ENCODE data around the gene ST3GAL6. TPM values are rescaled to one million over a fixed set of nuclear protein-coding genes. Genes with fewer than 3 reads are reported as not detected.

ST3GAL6 gene
- total and polyA plus RNA-seq, 9 of the 15 experiments (the other 6 are each of a cell fraction or from before 2014, with no cell fraction given): 0.14 TPM; not detected in 8

DNA sequence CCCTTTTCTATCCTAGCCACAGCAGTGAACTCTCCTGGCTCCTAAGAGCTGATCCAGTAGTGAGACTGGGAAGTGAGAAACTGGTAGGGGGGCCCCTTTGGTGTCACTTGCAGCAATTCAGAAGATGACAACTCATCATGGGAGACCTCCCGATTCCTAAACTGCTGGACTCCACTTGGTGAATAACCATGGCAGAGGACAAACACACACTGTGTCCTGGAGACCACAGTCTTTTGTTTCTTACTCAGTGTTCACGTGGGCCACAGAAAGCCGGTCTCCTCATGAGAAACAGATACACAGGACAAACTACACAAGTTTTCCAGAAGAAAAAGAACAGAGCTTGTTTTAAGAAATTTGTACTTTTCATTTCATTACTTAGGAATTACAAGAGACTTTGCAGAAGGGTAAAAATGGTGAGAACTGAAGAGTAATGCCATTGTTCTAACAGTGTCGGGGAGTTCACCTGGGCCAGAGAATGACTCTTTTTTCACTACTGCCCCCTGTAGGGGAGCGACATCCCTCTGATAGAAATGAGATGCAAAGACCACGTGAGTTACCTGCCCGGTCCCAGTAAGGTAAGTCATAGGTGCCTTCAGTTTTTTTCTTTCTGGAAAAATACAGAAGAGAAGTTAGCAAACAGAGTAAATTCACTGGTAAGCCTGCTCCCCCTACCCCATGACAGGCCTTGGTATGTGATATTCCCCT is 38.1 kb downstream of the ST3GAL6 start (continued):
- TF ChIP-seq, protein P1, sequence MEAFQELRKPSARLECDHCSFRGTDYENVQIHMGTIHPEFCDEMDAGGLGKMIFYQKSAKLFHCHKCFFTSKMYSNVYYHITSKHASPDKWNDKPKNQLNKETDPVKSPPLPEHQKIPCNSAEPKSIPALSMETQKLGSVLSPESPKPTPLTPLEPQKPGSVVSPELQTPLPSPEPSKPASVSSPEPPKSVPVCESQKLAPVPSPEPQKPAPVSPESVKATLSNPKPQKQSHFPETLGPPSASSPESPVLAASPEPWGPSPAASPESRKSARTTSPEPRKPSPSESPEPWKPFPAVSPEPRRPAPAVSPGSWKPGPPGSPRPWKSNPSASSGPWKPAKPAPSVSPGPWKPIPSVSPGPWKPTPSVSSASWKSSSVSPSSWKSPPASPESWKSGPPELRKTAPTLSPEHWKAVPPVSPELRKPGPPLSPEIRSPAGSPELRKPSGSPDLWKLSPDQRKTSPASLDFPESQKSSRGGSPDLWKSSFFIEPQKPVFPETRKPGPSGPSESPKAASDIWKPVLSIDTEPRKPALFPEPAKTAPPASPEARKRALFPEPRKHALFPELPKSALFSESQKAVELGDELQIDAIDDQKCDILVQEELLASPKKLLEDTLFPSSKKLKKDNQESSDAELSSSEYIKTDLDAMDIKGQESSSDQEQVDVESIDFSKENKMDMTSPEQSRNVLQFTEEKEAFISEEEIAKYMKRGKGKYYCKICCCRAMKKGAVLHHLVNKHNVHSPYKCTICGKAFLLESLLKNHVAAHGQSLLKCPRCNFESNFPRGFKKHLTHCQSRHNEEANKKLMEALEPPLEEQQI (IDR thresholded peaks at IDR 0.05): no peak
- TF ChIP-seq, protein P2, sequence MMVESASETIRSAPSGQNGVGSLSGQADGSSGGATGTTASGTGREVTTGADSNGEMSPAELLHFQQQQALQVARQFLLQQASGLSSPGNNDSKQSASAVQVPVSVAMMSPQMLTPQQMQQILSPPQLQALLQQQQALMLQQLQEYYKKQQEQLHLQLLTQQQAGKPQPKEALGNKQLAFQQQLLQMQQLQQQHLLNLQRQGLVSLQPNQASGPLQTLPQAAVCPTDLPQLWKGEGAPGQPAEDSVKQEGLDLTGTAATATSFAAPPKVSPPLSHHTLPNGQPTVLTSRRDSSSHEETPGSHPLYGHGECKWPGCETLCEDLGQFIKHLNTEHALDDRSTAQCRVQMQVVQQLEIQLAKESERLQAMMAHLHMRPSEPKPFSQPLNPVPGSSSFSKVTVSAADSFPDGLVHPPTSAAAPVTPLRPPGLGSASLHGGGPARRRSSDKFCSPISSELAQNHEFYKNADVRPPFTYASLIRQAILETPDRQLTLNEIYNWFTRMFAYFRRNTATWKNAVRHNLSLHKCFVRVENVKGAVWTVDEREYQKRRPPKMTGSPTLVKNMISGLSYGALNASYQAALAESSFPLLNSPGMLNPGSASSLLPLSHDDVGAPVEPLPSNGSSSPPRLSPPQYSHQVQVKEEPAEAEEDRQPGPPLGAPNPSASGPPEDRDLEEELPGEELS (CRISPR knock-in tag; IDR thresholded peaks at IDR 0.05; ENCODE audit: borderline replicate concordance): no peak
- TF ChIP-seq, protein P3, sequence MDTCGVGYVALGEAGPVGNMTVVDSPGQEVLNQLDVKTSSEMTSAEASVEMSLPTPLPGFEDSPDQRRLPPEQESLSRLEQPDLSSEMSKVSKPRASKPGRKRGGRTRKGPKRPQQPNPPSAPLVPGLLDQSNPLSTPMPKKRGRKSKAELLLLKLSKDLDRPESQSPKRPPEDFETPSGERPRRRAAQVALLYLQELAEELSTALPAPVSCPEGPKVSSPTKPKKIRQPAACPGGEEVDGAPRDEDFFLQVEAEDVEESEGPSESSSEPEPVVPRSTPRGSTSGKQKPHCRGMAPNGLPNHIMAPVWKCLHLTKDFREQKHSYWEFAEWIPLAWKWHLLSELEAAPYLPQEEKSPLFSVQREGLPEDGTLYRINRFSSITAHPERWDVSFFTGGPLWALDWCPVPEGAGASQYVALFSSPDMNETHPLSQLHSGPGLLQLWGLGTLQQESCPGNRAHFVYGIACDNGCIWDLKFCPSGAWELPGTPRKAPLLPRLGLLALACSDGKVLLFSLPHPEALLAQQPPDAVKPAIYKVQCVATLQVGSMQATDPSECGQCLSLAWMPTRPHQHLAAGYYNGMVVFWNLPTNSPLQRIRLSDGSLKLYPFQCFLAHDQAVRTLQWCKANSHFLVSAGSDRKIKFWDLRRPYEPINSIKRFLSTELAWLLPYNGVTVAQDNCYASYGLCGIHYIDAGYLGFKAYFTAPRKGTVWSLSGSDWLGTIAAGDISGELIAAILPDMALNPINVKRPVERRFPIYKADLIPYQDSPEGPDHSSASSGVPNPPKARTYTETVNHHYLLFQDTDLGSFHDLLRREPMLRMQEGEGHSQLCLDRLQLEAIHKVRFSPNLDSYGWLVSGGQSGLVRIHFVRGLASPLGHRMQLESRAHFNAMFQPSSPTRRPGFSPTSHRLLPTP (IDR thresholded peaks at IDR 0.05; ENCODE audit: borderline replicate concordance, extremely low read depth, insufficient read length): no peak
- TF ChIP-seq FOXK1 (CRISPR knock-in tag; IDR thresholded peaks at IDR 0.05; ENCODE audit: borderline replicate concordance) (no peak), ZNF197 (CRISPR knock-in tag; IDR thresholded peaks at IDR 0.05; ENCODE audit: low read depth) (no peak), HDAC1 (IDR thresholded peaks at IDR 0.05) (no peak), SIX5 (IDR thresholded peaks at IDR 0.05; ENCODE audit: borderline replicate concordance in 1 of 2, insufficient read depth in 1 of 2, low read depth in 1 of 2, low read length in 2 of 2) (no peak), NR4A1 (CRISPR knock-in tag; IDR thresholded peaks at IDR 0.05) (no peak), NR4A1 (tag; IDR thresholded peaks at IDR 0.05) (no peak), NFYB (IDR thresholded peaks at IDR 0.05; ENCODE audit: extremely low read depth, insufficient read length) (no peak)
- TF ChIP-seq, protein P4, sequence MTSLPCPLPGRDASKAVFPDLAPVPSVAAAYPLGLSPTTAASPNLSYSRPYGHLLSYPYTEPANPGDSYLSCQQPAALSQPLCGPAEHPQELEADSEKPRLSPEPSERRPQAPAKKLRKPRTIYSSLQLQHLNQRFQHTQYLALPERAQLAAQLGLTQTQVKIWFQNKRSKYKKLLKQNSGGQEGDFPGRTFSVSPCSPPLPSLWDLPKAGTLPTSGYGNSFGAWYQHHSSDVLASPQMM (CRISPR knock-in tag; IDR thresholded peaks at IDR 0.05): no peak

Measured in K562 (cell line).